Panc1 (cell line): Measurements from ENCODE around the gene STXBP5.

Source experiments
- CTCF ChIP-seq: fragments of 450-650 bp; IDR thresholded peaks from 2 replicates; pipeline ENCODE4 v1.5.1; 2017; ENCODE audit warnings: mild to moderate bottlenecking
- POLR2AphosphoS5 ChIP-seq: IDR thresholded peaks from 2 replicates; pipeline ENCODE4 v1.6.1; 2012; ENCODE audit warnings: mild to moderate bottlenecking, low read depth, low read length, moderate library complexity
- REST ChIP-seq, 2 experiments: IDR thresholded peaks; 2 replicates each; pipeline ENCODE4 v1.6.1; 2011 to 2012; ENCODE audit warnings: low read depth in 2 of 2, control low read depth in 1 of 2, low read length in 1 of 2, mild to moderate bottlenecking in 1 of 2, moderate library complexity in 1 of 2; ENCODE audit not compliant: insufficient read depth in 1 of 2
- SIN3A ChIP-seq: IDR thresholded peaks from 2 replicates; pipeline ENCODE4 v1.6.1; 2012; ENCODE audit warnings: low read depth, mild to moderate bottlenecking, low read length, moderate library complexity, borderline replicate concordance; ENCODE audit not compliant: insufficient read depth

GRCh38 chr6:147195987-147196386 is 8.2 kb upstream of the STXBP5 start:
- TF ChIP-seq CTCF (no peak), POLR2AphosphoS5 (no peak), SIN3A (no peak), REST (IDR thresholded peaks at IDR 0.05; ENCODE audit: insufficient read depth in 1 of 2, low read depth in 2 of 2, low read length in 1 of 2) (no peak)
